EL (cell line): Measurements from ENCODE around the gene OBI1.

Source experiments
- DNase-seq: peaks from one replicate; pipeline ENCODE4 v3.0.0-alpha.2; 2016

The OBI1 gene

DNA sequence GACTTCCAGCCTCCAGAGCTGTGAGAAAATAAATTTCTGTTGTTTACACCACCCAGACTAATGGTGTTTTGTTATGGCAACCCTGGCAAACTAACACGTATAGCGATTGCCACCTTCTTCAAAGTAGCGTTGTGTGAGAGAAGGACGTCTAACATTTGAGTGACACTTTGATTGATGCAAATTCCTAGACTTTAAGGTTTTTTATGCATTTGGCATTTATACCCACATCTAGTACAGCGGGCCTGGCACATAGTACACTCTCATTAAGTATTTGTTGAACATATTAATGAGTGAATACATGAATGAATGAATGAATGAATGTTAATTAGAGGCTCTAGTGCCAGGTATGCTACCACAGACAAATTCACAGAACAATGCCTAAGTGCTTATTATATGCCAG is 92.3 kb downstream of the OBI1 start:
- no peak for DNase-seq
